GM12865 (cell line): ENCODE measurements around the gene DLG4.

Source experiments
- DNase-seq: peaks from one replicate; pipeline ENCODE4 v3.0.0; 2010; ENCODE audit warnings: low read depth
- H3K4me3 ChIP-seq: 2 replicates; pipeline ENCODE4 v1.5.1; 2011; ENCODE audit warnings: mild to moderate bottlenecking, low read depth, low read length, control low read depth
- CTCF ChIP-seq: IDR thresholded peaks from 2 replicates; pipeline ENCODE4 v1.5.1; 2011; ENCODE audit warnings: low read length, control low read depth, low read depth, inconsistent platforms; ENCODE audit not compliant: insufficient read depth; ENCODE audit errors: missing control alignments

The DLG4 gene

GRCh38 chr17:7240375-7240774 lies 20.7 kb upstream of the DLG4 start:
- no peak for DNase-seq
- H3K4me3 ChIP-seq, result peak overlapping the region; percentile 51

GRCh38 chr17:7239091-7240027 lies 19.7 kb upstream of the DLG4 start, which contains the start of gene PHF23:
TSS of gene PHF23 (minus strand) at chr17:7239457. CDS start at chr17:7239279, 178 bp downstream.
- peak within 1 kb of the TSS; percentile 70 for H3K4me3 ChIP-seq
- TF ChIP-seq CTCF, result no peak
- DNase-seq, result peak; percentile 99

More at GRCh38 chr17:7240375-7240774, 20.7 kb upstream of the DLG4 start:
- TF ChIP-seq CTCF, result no peak

- H3K4me3 ChIP-seq, result peak overlapping the region; percentile 70
- no peak for TF ChIP-seq CTCF
- DNase-seq, result peak; percentile 64
These were observed 18.9 kb upstream of the DLG4 start for GRCh38 chr17:7238420-7239090.

- TF ChIP-seq CTCF, result no peak
- peak overlapping the region; percentile 70 for H3K4me3 ChIP-seq
- DNase-seq, result peak; percentile 85
These were observed 18.3 kb upstream of the DLG4 start for GRCh38 chr17:7237761-7238419.

GRCh38 chr17:7237266-7237760 lies 17.7 kb upstream of the DLG4 start:
- no peak for TF ChIP-seq CTCF
- DNase-seq, result no peak
- H3K4me3 ChIP-seq, result peak overlapping the region; percentile 70

GRCh38 chr17:7236808-7237207 lies 17.2 kb upstream of the DLG4 start:
- no peak for DNase-seq
- no peak for TF ChIP-seq CTCF
- H3K4me3 ChIP-seq, result no peak overlapping the region
